HEK293T (cell line): Measurements from ENCODE around the gene PTH2.
"Not testable (repeated sequence)": the region's sequence is repeated elsewhere in the genome, so short reads cannot be mapped to it uniquely, and the experiment has no call there.

Source experiments
- BHLHE40 ChIP-seq: fragments of 450-650 bp; IDR thresholded peaks from 2 replicates; pipeline ENCODE4 v1.6.1; 2016; ENCODE audit warnings: mild to moderate bottlenecking, moderate library complexity, borderline replicate concordance
- FOXA1 ChIP-seq: fragments of 450-650 bp; IDR thresholded peaks from 2 replicates; pipeline ENCODE4 v1.6.1; 2016; ENCODE audit warnings: mild to moderate bottlenecking
- FOXK2 ChIP-seq: fragments of 450-650 bp; IDR thresholded peaks from 2 replicates; pipeline ENCODE4 v1.6.1; 2016; ENCODE audit warnings: mild to moderate bottlenecking
- NFRKB ChIP-seq: fragments of 450-650 bp; IDR thresholded peaks from 2 replicates; pipeline ENCODE4 v1.6.1; 2016; ENCODE audit warnings: mild to moderate bottlenecking, moderate library complexity
- SP1 ChIP-seq: fragments of 450-650 bp; IDR thresholded peaks from 2 replicates; pipeline ENCODE4 v1.6.1; 2017
- ZNF384 ChIP-seq: fragments of 450-650 bp; IDR thresholded peaks from 2 replicates; pipeline ENCODE4 v1.6.1; 2016

DNA sequence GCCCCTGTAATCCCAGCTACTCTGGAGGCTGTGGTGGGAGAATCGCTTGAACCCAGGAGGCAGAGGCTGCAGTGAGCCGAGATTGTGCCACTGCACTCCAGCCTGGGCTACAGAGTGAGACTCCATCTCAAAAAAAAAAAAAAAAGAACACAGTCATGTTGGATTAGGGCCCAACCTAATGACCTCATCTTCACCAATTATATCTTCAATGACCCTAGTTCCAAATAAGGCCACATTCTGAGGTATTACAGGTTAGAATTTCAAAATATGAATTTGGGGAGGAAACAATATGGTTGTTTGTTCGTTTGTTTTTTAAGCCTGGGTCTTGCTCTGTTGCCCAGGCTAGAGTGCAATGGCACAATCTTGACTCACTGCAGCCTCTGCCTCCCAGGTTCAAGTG lies 50.1 kb downstream of the PTH2 start:
- TF ChIP-seq FOXK2, FOXA1, BHLHE40, SP1, ZNF384, NFRKB: not testable (repeated sequence)
